Tibial nerve (tissue), 3 donors: ENCODE results near the gene DTL.

ENCODE experiments used
- CTCF ChIP-seq, 5 experiments: fragments of 200-600 bp in 3 of 5; fragments of 450-650 bp in 2 of 5; sonication (generic) in 3 of 5; IDR thresholded peaks; one replicate each; pipeline ENCODE4 v1.5.1; 2016 to 2019; ENCODE audit warnings: antibody characterized with exemption in 5 of 5, mild to moderate bottlenecking in 3 of 5, moderate library complexity in 2 of 5
- POLR2A ChIP-seq, 2 donors: fragments of 450-650 bp; IDR thresholded peaks; one replicate each; pipeline ENCODE4 v1.6.1; 2017; ENCODE audit warnings: antibody characterized with exemption in 2 of 2, mild to moderate bottlenecking in 2 of 2, moderate library complexity in 2 of 2

GRCh38 chr1:212035835-212036605 lies 472 bp downstream of the DTL start:
- TF ChIP-seq POLR2A (IDR thresholded peaks at IDR 0.05) (no peak), CTCF (IDR thresholded peaks at IDR 0.05) (no peak)
